Coronary artery (tissue), 2 donors: ENCODE data around the gene TIGAR.

ENCODE experiments used
- DNase-seq: peaks from one replicate; pipeline ENCODE4 v3.0.0-alpha.2; 2017; ENCODE audit warnings: low spot score
- H3K27ac ChIP-seq, 2 donors: fragments of 200-600 bp; sonication (generic); one replicate each; pipeline ENCODE4 v1.5.1; 2016 to 2019
- H3K4me3 ChIP-seq: fragments of 200-600 bp; sonication (generic); 2 replicates; pipeline ENCODE4 v1.5.1; 2016; ENCODE audit warnings: mild to moderate bottlenecking, moderate library complexity
- CTCF ChIP-seq: fragments of 200-600 bp; sonication (generic); IDR thresholded peaks from one replicate; pipeline ENCODE4 v1.5.1; 2019; ENCODE audit warnings: antibody characterized with exemption

Gene TIGAR

GRCh38 chr12:4296751-4297150, 24.3 kb upstream of the TIGAR start:
- Histone ChIP-seq H3K4me3 (no peak overlapping the region), H3K27ac (no peak overlapping the region)
- no peak for TF ChIP-seq CTCF
- DNase-seq, result no peak

- H3K4me3 ChIP-seq, result no peak overlapping the region
- no peak for TF ChIP-seq CTCF
- DNase-seq, result no peak
- H3K27ac ChIP-seq, result no peak overlapping the region
These were observed 23.4 kb upstream of the TIGAR start for GRCh38 chr12:4297617-4298016.

GRCh38 chr12:4300883-4301282, 20.1 kb upstream of the TIGAR start:
- no peak for DNase-seq
- TF ChIP-seq CTCF, result no peak
- no peak overlapping the region for H3K4me3 ChIP-seq
- H3K27ac ChIP-seq, result no peak overlapping the region

GRCh38 chr12:4301932-4302501, 19.0 kb upstream of the TIGAR start:
- no peak for DNase-seq
- no peak for TF ChIP-seq CTCF
- Histone ChIP-seq H3K27ac (no peak overlapping the region), H3K4me3 (no peak overlapping the region)

GRCh38 chr12:4302881-4303280, 18.1 kb upstream of the TIGAR start:
- Histone ChIP-seq H3K27ac (no peak overlapping the region), H3K4me3 (no peak overlapping the region)
- no peak for TF ChIP-seq CTCF
- no peak for DNase-seq

- Histone ChIP-seq H3K4me3 (no peak overlapping the region), H3K27ac (no peak overlapping the region)
- DNase-seq, result no peak
- TF ChIP-seq CTCF, result no peak
These were observed 17.3 kb upstream of the TIGAR start for GRCh38 chr12:4303750-4304149.

GRCh38 chr12:4307593-4308333, 13.2 kb upstream of the TIGAR start:
- DNase-seq, result no peak

More at GRCh38 chr12:4307593-4308333, 13.2 kb upstream of the TIGAR start:
- TF ChIP-seq CTCF, result peak; percentile 86
- Histone ChIP-seq H3K27ac (no peak overlapping the region), H3K4me3 (peak overlapping the region; percentile 37)
